ENCODE data around the gene BUD23. TPM values are rescaled to one million over a fixed set of nuclear protein-coding genes. Genes with fewer than 3 reads are reported as not detected.

BUD23 gene
- total RNA-seq, 2 experiments from 2014 or later = 71.4 to 95.5 TPM

GRCh38 chr7:73735528-73735905 lies 52.1 kb downstream of the BUD23 start:
- no peak for ATAC-seq
- Mint-ChIP-seq H3K9me3 (ENCODE audit: low read depth) (no peaks in the 10 kb centered on the region), H3K27ac (no peak overlapping the region), H3K27me3 (no peaks in the 10 kb centered on the region), H3K4me3 (no peak overlapping the region), H3K36me3 (ENCODE audit: low read depth) (peaks cover 6% of the 10 kb centered on the region), H3K4me1 (peaks cover 19% of the 10 kb centered on the region)
- CTCF ChIA-PET = interaction anchor here (0.6 to 4.9 kb wide), 5 partner anchors 10 to 175 kb away, joined by 3 to 56 read pairs (median 4); no protein-coding TSS in a partner anchor
- intact Hi-C loops (cut with DNase I, micrococcal nuclease) = loop anchor here (2.0 to 10.0 kb wide), 4 partner anchors 119 to 908 kb away; partner anchors contain the start of genes EIF4H (in 1 of the 2) and TYW1B (in 1 of the 2)
- no peak for DNase-seq
- POLR2A ChIA-PET = no interaction called here

- peak overlapping the region; percentile 17 for H3K4me3 Mint-ChIP-seq
- intact Hi-C loops (cut with DNase I, micrococcal nuclease) = loop anchor here in 1 of 2 experiments (5.0 to 10.0 kb wide), 2 partner anchors 438 to 910 kb away; partner anchors contain the start of genes EIF4H and TYW1B
- H3K27me3 Mint-ChIP-seq = no peaks in the 10 kb centered on the region
- ATAC-seq = no peak
- POLR2A ChIA-PET = no interaction called here
- H3K27ac Mint-ChIP-seq = no peak overlapping the region
- CTCF ChIA-PET = interaction anchor here (0.6 to 2.5 kb wide), 2 partner anchors 11 to 130 kb away, joined by 3 to 14 read pairs; no protein-coding TSS in a partner anchor
- H3K36me3 Mint-ChIP-seq (ENCODE audit: low read depth) = peaks cover 6% of the 10 kb centered on the region
- no peaks in the 10 kb centered on the region for H3K9me3 Mint-ChIP-seq (ENCODE audit: low read depth)
- no peak for DNase-seq
- H3K4me1 Mint-ChIP-seq = peaks cover 19% of the 10 kb centered on the region
Measured at GRCh38 chr7:73736885-73737284, 53.5 kb downstream of the BUD23 start.

- peak overlapping the region; percentile 91 for H3K4me3 Mint-ChIP-seq
- ChIA-PET CTCF (interaction anchor here (0.6 to 2.5 kb wide), 4 partner anchors 12 to 172 kb away, joined by 3 to 14 read pairs (median 4); no protein-coding TSS in a partner anchor), POLR2A (interaction anchor here (1.5 kb wide), 1 partner anchor 159 kb away, joined by 5 read pairs; the partner anchor contains the start of gene TBL2)
- peaks cover 6% of the 10 kb centered on the region for H3K36me3 Mint-ChIP-seq (ENCODE audit: low read depth)
- no peaks in the 10 kb centered on the region for H3K9me3 Mint-ChIP-seq (ENCODE audit: low read depth)
- no peak for DNase-seq
- peaks cover 19% of the 10 kb centered on the region for H3K4me1 Mint-ChIP-seq
- intact Hi-C loops (cut with DNase I, micrococcal nuclease) = loop anchor here (1.0 to 10.0 kb wide), 14 partner anchors 18 to 910 kb away; partner anchors contain the start of genes TBL2 (in 2 of the 2), BAZ1B (in 1 of the 2), BCL7B (in 1 of the 2) and BUD23 (in 1 of the 2)
- H3K27ac Mint-ChIP-seq = peak overlapping the region; percentile 93
- no peak for ATAC-seq
- no peaks in the 10 kb centered on the region for H3K27me3 Mint-ChIP-seq
Measured at GRCh38 chr7:73737491-73738219, 54.3 kb downstream of the BUD23 start.

DNA sequence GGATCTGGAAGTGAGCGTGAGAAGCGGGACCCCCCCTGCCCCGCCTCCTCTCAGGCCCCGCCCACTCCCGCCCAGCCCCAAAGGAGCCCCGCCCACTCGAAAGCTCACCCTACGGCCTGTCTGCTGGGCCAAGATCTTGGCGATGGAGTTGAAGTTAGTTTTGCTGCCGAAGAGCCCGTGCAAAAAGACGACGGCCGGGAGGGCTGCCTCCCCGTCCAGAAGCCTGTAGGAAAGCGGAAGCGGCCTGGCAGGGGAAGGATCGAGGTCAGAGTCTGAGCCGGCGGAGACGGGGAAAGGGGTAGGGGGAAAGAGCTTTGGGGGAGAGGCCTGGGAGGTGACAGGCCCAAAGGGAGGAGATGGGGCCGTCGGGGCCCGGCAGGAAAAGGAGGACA lies 54.8 kb downstream of the BUD23 start:
- Mint-ChIP-seq H3K4me1 (peaks cover 19% of the 10 kb centered on the region), H3K27me3 (no peaks in the 10 kb centered on the region), H3K9me3 (ENCODE audit: low read depth) (no peaks in the 10 kb centered on the region), H3K27ac (peak overlapping the region; percentile 93), H3K4me3 (peak overlapping the region; percentile 91), H3K36me3 (ENCODE audit: low read depth) (peaks cover 6% of the 10 kb centered on the region)
- ATAC-seq (peak; percentile 11), DNase-seq (peak; percentile 84)
- intact Hi-C loops (cut with DNase I, micrococcal nuclease) = loop anchor here (1.0 to 10.0 kb wide), 14 partner anchors 19 to 911 kb away; partner anchors contain the start of genes TBL2 (in 2 of the 2), BAZ1B (in 1 of the 2), BCL7B (in 1 of the 2) and BUD23 (in 1 of the 2)
- CTCF ChIA-PET = interaction anchor here (0.7 to 2.5 kb wide), 5 partner anchors 65 to 172 kb away, joined by 3 to 14 read pairs (median 4); no protein-coding TSS in a partner anchor
- POLR2A ChIA-PET = interaction anchor here (0.5 to 1.5 kb wide), 4 partner anchors 9 to 216 kb away, joined by 3 to 6 read pairs (median 4); partner anchors contain the start of genes BAZ1B and TBL2

DNA sequence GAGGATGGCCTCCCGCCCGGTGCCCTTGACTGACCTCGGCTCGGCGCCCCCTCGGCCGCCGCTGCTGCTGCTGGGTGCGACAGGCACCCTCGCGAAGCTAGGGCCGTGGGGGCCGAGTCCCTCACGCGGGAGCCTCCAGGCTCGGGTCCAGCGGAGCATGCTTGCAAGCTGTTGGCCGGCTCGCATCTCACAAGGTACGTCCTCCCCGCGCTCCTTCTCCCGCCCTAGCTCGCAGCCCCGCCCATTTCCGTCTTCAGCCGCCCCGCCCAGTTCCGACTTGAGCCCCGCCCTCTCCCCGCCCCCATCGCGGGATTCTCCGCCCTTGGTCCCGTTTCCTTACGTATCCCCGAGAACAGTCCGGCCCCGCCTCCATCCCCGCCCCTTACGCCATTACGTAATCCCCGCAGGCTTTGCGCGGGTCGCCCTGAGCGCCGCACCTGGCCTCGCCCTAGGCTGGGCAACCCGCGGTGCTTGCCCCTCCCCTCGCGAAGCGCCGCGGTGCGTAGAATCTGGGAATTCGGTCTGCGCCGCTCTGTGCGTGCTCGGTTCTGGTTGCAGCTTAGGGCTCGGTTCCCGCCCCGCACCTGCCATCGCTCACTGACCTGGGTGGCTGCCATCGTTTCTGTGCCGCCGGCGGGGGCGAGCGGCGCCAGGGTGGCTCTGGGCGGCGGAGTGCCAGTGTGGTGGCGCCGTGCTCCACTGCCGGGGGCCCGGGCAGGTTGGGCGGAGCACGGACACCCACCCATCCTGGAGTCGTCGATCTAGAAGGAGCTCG lies 55.4 kb downstream of the BUD23 start, which contains the start of gene ABHD11:
TSS of gene ABHD11 (minus strand) at position 191 of the 775 bp plus-strand sequence. CDS start at position 159, 32 bp downstream.
- H3K27me3 Mint-ChIP-seq = no peaks in the 10 kb centered on the region
- H3K4me1 Mint-ChIP-seq = peaks cover 19% of the 10 kb centered on the region
- ChIA-PET POLR2A (interaction anchor here (0.5 to 1.5 kb wide), 5 partner anchors 9 to 216 kb away, joined by 3 to 6 read pairs (median 3); partner anchors contain the start of genes BAZ1B, STX1A and TBL2), CTCF (interaction anchor here (0.6 to 2.5 kb wide), 5 partner anchors 10 to 132 kb away, joined by 3 to 14 read pairs (median 4); no protein-coding TSS in a partner anchor)
- ATAC-seq (peak; percentile 86), DNase-seq (peak; percentile 99)
- intact Hi-C loops (cut with DNase I, micrococcal nuclease) = loop anchor here (1.0 to 10.0 kb wide), 15 partner anchors 19 to 911 kb away; partner anchors contain the start of genes TBL2 (in 2 of the 2), BAZ1B (in 1 of the 2), BCL7B (in 1 of the 2) and BUD23 (in 1 of the 2)
- H3K4me3 Mint-ChIP-seq = peak within 1 kb of the TSS; percentile 91
- H3K27ac Mint-ChIP-seq = peak within 1 kb of the TSS; percentile 93
- no peaks in the 10 kb centered on the region for H3K9me3 Mint-ChIP-seq (ENCODE audit: low read depth)
- peaks cover 6% of the 10 kb centered on the region for H3K36me3 Mint-ChIP-seq (ENCODE audit: low read depth)

DNA sequence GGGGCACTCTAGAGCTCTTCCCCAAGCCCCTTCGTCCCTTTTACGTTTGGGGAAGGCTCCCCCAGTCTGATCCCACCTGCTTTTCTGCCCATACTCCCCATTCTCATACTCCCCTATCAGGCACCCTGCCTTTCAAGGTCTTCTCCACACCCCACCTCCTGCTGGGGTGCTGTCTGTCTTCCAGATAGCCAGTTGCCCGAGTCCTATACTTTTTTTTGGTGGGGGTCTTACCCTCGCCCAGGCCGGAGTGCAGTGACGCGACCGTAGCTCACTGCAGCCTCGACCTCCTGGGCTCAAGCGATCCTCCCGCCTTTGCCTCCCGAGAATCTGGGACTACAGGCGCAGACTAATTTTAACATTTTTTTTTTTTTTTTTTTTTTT lies 56.0 kb downstream of the BUD23 start:
- Mint-ChIP-seq H3K27me3 (no peaks in the 10 kb centered on the region), H3K36me3 (ENCODE audit: low read depth) (peaks cover 6% of the 10 kb centered on the region), H3K27ac (peak overlapping the region; percentile 90), H3K4me1 (peaks cover 19% of the 10 kb centered on the region), H3K9me3 (ENCODE audit: low read depth) (no peaks in the 10 kb centered on the region), H3K4me3 (peak overlapping the region; percentile 91)
- no peak for ATAC-seq
- ChIA-PET POLR2A (interaction anchor here (0.6 kb wide), 1 partner anchor 252 kb away, joined by 5 read pairs; no protein-coding TSS in a partner anchor), CTCF (interaction anchor here (0.6 to 1.1 kb wide), 4 partner anchors 11 to 112 kb away, joined by 3 to 4 read pairs (median 3); no protein-coding TSS in a partner anchor)
- DNase-seq = no peak
- intact Hi-C loops (cut with DNase I, micrococcal nuclease) = loop anchor here in 1 of 2 experiments (1.0 to 10.0 kb wide), 5 partner anchors 111 to 912 kb away; partner anchors contain the start of genes EIF4H, LIMK1, RFC2 and TYW1B

GRCh38 chr7:73740212-73740611 lies 56.8 kb downstream of the BUD23 start:
- intact Hi-C loops (cut with DNase I, micrococcal nuclease) = no loop called here
- POLR2A ChIA-PET = interaction anchor here (0.6 kb wide), 2 partner anchors 13 to 253 kb away, joined by 3 to 5 read pairs; no protein-coding TSS in a partner anchor

GRCh38 chr7:73740771-73741170 lies 57.4 kb downstream of the BUD23 start:
- Mint-ChIP-seq H3K27me3 (no peaks in the 10 kb centered on the region), H3K4me1 (peaks cover 12% of the 10 kb centered on the region), H3K4me3 (no peak overlapping the region), H3K27ac (no peak overlapping the region), H3K36me3 (ENCODE audit: low read depth) (peaks cover 6% of the 10 kb centered on the region), H3K9me3 (ENCODE audit: low read depth) (no peaks in the 10 kb centered on the region)
- ChIA-PET POLR2A (interaction anchor here (0.6 kb wide), 1 partner anchor 13 kb away, joined by 3 read pairs; no protein-coding TSS in a partner anchor), CTCF (interaction anchor here (1.1 to 1.2 kb wide), 2 partner anchors 114 to 134 kb away, joined by 3 read pairs; no protein-coding TSS in a partner anchor)
- intact Hi-C loops (cut with DNase I, micrococcal nuclease) = no loop called here
- DNase-seq = no peak
- no peak for ATAC-seq

More at GRCh38 chr7:73740212-73740611, 56.8 kb downstream of the BUD23 start:
- CTCF ChIA-PET = interaction anchor here (0.7 to 1.2 kb wide), 4 partner anchors 14 to 133 kb away, joined by 3 read pairs; no protein-coding TSS in a partner anchor
- Mint-ChIP-seq H3K27ac (no peak overlapping the region), H3K9me3 (ENCODE audit: low read depth) (no peaks in the 10 kb centered on the region), H3K27me3 (no peaks in the 10 kb centered on the region), H3K4me3 (no peak overlapping the region), H3K4me1 (peaks cover 12% of the 10 kb centered on the region), H3K36me3 (ENCODE audit: low read depth) (peaks cover 6% of the 10 kb centered on the region)
- DNase-seq (no peak), ATAC-seq (no peak)

- ATAC-seq (no peak), DNase-seq (no peak)
- Mint-ChIP-seq H3K27ac (no peak overlapping the region), H3K36me3 (ENCODE audit: low read depth) (peaks cover 6% of the 10 kb centered on the region), H3K4me3 (no peak overlapping the region), H3K27me3 (no peaks in the 10 kb centered on the region), H3K9me3 (ENCODE audit: low read depth) (no peaks in the 10 kb centered on the region), H3K4me1 (peaks cover 12% of the 10 kb centered on the region)
- intact Hi-C loops (cut with DNase I, micrococcal nuclease) = no loop called here
- ChIA-PET POLR2A (no interaction called here), CTCF (no interaction called here)
Measured at GRCh38 chr7:73741600-73741999, 58.2 kb downstream of the BUD23 start.

DNA sequence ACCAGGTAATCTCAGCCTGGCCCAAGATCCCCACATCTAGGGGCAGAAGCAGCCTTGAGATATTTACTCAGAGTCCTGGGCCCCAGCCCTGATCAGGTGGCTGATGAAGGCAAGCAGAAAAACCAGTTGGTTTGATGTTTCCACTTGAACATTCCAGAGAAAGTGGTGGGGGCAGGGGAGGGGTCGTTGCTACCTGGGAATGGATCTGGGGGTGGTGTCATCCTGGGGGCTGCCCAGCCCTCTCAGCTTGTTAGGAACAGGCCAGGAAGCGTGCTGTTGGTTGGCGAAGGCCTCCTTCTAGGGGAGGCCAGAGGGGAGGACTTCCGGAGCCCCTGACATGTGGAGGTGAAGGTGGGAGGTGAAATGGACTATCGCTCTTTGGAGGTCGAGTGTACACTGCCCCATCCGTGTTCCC lies 58.9 kb downstream of the BUD23 start:
- intact Hi-C loops (cut with DNase I, micrococcal nuclease) = no loop called here
- Mint-ChIP-seq H3K27ac (no peak overlapping the region), H3K27me3 (no peaks in the 10 kb centered on the region), H3K36me3 (ENCODE audit: low read depth) (no peaks in the 10 kb centered on the region), H3K4me3 (no peak overlapping the region), H3K4me1 (peaks cover 9% of the 10 kb centered on the region), H3K9me3 (ENCODE audit: low read depth) (no peaks in the 10 kb centered on the region)
- POLR2A ChIA-PET = no interaction called here
- CTCF ChIA-PET = interaction anchor here (1.0 kb wide), 1 partner anchor 77 kb away, joined by 3 read pairs; no protein-coding TSS in a partner anchor
- ATAC-seq (no peak), DNase-seq (no peak)
